ENCODE results near the gene NDC80.

DNA sequence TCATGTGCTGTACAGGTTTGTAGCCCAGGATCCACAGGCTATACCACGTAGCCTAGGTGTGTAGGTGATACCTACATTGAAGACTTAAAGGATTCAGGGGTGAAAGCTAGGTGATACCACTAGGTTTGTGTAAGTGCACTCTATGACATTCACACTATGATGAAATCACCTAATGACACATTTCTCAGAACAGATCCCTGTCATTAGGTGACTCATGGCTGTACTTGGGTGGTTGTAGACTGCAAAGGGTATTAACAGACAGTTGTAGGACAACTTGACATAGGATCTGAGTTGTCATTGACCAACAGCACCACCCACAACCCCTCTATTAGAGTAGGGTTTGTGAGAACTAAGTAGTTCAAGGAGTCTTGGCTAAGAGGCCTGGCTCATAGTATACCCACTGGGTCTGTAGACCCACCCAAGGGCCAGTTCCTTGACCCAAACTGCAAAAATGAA is 56.5 kb downstream of the NDC80 start:
- TF ChIP-seq SP1 (IDR thresholded peaks at IDR 0.05) (no peak), FOXK2 (IDR thresholded peaks at IDR 0.05) (no peak), SUZ12 (IDR thresholded peaks at IDR 0.05) (no peak), BHLHE40 (IDR thresholded peaks at IDR 0.05; ENCODE audit: borderline replicate concordance) (no peak), TARDBP (IDR thresholded peaks at IDR 0.05) (no peak), FOXM1 (IDR thresholded peaks at IDR 0.05; ENCODE audit: borderline replicate concordance) (no peak)

Measured in HEK293T (cell line).